H1 (cell line): Measurements from ENCODE around the gene AGBL4.
A peak's percentile ranks its signal among the peaks of the same experiment; 100 is the strongest.

Experiments used
- EZH2 ChIP-seq: fragments of 200-600 bp; sonication (generic); IDR thresholded peaks from 2 replicates; pipeline ENCODE4 v1.7.1; 2012; ENCODE audit warnings: low read depth, mild to moderate bottlenecking, moderate library complexity, low read length, inconsistent platforms; ENCODE audit not compliant: severe bottlenecking
- POLR2A ChIP-seq, 2 experiments: IDR thresholded peaks; 1 replicate in 1 of 2; 2 replicates in 1 of 2; pipeline ENCODE4 v1.6.1; 2011; ENCODE audit warnings: low read depth in 2 of 2, low read length in 2 of 2, mild to moderate bottlenecking in 2 of 2; ENCODE audit errors: control extremely low read depth in 1 of 2
- SAP30 ChIP-seq: fragments of 300-600 bp; sonication (generic); IDR thresholded peaks from 2 replicates; pipeline ENCODE4 v1.7.1; 2012; ENCODE audit warnings: low read length, moderate library complexity, mild to moderate bottlenecking, inconsistent platforms; ENCODE audit not compliant: insufficient read depth, insufficient replicate concordance
- YY1 ChIP-seq: IDR thresholded peaks from 2 replicates; pipeline ENCODE4 v1.6.1; 2011; ENCODE audit warnings: low read depth, mild to moderate bottlenecking, low read length
- TF ChIP-seq, protein P1 (sequence below), 3 experiments: IDR thresholded peaks; 1 replicate in 2 of 3; 2 replicates in 1 of 3; pipeline versions ENCODE4 v1.5.1 to v1.6.1; 2011; ENCODE audit warnings: low read length in 3 of 3, mild to moderate bottlenecking in 3 of 3, inconsistent platforms in 2 of 3, low read depth in 1 of 3, moderate library complexity in 1 of 3; ENCODE audit not compliant: insufficient read depth in 1 of 3; ENCODE audit errors: control extremely low read depth in 1 of 3

- TF ChIP-seq YY1 (no peak; the same call in 1 of the 2 replicates), POLR2A (IDR thresholded peaks at IDR 0.05; ENCODE audit: control extremely low read depth in 1 of 2, low read depth in 2 of 2, low read length in 2 of 2) (0 out of 3 replicates have a peak, but pooled peaks of 1 of the 2 experiments have one; percentile 40), SAP30 (no peak), EZH2 (no peak)
- TF ChIP-seq, protein P1, sequence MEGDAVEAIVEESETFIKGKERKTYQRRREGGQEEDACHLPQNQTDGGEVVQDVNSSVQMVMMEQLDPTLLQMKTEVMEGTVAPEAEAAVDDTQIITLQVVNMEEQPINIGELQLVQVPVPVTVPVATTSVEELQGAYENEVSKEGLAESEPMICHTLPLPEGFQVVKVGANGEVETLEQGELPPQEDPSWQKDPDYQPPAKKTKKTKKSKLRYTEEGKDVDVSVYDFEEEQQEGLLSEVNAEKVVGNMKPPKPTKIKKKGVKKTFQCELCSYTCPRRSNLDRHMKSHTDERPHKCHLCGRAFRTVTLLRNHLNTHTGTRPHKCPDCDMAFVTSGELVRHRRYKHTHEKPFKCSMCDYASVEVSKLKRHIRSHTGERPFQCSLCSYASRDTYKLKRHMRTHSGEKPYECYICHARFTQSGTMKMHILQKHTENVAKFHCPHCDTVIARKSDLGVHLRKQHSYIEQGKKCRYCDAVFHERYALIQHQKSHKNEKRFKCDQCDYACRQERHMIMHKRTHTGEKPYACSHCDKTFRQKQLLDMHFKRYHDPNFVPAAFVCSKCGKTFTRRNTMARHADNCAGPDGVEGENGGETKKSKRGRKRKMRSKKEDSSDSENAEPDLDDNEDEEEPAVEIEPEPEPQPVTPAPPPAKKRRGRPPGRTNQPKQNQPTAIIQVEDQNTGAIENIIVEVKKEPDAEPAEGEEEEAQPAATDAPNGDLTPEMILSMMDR (IDR thresholded peaks at IDR 0.05; ENCODE audit: control extremely low read depth in 1 of 3, insufficient read depth in 1 of 3, low read depth in 1 of 3, low read length in 3 of 3) = no peak
These were observed 1313.4 kb downstream of the AGBL4 start for GRCh38 chr1:48710318-48710717.
